ENCODE measurements around the gene ASB1.
"Not testable (repeated sequence)": the region's sequence is repeated elsewhere in the genome, so short reads cannot be mapped to it uniquely, and the experiment has no call there.

Gene ASB1

DNA sequence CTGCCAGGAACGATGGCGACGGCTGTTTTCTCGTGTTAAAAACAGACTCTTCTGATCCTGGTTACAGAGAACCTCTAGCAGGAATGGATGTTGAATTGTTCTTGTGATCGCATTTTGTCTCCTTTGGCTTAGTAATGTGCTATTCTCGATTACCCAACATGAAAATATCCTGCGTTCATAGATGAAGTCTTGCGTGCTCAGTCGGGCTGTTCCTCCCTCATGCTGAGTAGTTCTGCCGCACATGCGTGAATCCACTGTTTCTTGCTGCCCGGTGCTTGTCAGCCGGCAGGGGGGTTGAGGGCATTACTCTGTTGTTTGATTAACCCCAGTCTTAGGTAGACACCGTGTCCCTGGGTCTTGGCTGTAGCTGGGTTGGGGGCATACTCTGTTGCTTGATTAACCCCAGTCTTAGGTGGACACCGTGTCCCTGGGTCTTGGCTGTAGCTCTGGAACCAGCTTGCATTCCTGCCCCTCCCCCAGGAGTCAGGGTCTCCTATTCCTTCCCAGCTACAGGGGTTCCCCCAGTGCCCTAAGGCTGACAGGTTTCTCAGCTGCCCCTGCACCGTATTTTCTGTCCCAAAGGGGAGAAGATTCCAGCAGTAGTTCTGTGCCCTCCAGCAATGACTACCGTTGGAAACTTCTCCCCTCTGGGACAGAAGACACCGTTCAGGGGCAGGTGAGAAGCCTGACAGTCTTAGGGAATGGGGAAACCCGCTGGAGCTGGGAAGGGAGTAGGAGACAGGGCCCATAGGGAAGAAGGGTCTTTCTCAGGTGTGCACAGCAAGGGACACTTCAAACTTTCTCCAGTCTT is 22.1 kb upstream of the ASB1 start:
- no peak for DNase-seq

DNA sequence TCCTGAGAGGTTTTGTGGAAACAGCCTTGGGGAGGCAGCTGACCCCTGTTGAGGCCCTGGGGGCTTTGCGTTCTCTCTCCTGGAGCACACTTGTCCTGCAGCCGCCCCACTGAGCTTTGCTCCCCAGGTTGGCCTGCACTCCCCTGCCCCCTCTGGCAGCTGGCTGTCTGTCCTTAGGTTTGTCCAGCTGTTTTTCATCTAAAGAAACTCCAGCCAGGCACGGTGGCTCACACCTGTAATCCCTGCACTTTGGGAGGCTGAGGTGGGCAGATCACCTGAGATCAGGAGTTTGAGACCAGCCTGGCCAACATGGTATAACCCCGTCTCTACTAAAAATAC is 21.5 kb upstream of the ASB1 start:
- not testable (repeated sequence) for DNase-seq

- DNase-seq: no peak
These were observed 20.3 kb upstream of the ASB1 start for GRCh38 chr2:238406221-238406997.

- no peak for DNase-seq
These were observed 19.8 kb upstream of the ASB1 start for GRCh38 chr2:238406998-238407285.

DNA sequence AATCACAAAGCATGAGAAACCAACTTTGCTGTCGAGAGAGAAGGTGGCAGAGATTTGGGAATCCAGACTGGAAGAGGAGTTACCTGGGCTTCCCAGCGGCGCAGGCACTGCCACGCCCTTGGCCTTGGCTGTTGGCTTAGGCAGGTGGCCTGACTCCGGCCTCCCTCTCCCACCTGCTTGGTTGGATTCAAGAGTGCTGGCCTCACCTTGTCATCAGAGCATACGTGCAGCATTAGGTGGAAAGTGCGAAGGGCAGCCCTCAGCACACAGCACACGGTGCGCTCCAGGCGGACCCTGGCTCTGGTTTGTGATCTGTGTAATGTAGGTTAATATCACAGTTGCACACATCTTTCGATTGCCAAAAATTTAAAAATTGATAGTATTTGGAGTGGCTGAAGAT is 19.2 kb upstream of the ASB1 start:
- DNase-seq: no peak

- DNase-seq: no peak
These were observed 17.9 kb upstream of the ASB1 start for GRCh38 chr2:238408615-238409340.

DNA sequence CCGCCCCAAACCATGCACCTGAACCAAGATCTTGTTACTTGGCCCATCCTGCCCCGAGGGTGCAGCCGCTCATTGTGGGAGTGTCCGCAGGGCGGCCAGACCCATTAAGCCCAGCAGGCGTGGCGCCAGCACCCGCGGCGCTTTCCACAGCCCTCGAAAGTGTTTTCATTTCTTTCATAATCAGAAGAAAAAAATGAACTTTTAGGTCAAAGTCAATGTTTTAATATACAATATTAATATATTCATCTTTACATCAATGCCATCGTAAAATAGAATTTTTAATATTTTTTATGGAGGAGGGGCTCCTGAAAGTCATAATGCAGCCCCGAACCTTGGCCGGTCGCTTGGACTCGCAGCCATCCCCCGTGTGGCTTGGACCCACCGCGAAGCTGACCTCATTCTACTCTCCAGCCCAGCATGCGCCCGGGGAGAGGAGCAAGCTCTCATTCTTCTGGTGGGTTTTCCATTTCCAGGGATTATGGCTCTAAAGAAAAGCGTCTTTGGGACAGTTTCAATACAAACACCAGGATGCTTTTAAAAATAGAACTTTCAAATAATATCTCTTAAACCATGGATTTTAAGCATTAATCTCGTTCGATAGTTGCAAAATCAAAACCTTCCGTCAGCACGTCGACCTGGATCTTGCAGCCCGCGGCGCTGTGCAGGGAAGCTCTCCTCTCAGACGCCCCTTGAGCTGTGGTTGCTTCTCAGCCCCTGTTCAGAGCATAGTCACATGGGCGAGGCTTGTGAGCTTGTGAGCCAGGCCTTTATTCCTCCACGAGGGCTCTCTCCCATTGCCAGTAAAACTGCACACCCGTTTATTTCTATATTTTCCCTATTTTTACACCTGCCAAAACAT is 17.2 kb upstream of the ASB1 start:
- DNase-seq: no peak

GRCh38 chr2:238412067-238412767 is 14.5 kb upstream of the ASB1 start:
- DNase-seq: no peak

GRCh38 chr2:238413368-238413767 is 13.4 kb upstream of the ASB1 start:
- no peak for DNase-seq

- DNase-seq: no peak
These were observed 11.5 kb upstream of the ASB1 start for GRCh38 chr2:238415036-238415764.

GRCh38 chr2:238415893-238416292 is 10.8 kb upstream of the ASB1 start:
- no peak for DNase-seq

DNA sequence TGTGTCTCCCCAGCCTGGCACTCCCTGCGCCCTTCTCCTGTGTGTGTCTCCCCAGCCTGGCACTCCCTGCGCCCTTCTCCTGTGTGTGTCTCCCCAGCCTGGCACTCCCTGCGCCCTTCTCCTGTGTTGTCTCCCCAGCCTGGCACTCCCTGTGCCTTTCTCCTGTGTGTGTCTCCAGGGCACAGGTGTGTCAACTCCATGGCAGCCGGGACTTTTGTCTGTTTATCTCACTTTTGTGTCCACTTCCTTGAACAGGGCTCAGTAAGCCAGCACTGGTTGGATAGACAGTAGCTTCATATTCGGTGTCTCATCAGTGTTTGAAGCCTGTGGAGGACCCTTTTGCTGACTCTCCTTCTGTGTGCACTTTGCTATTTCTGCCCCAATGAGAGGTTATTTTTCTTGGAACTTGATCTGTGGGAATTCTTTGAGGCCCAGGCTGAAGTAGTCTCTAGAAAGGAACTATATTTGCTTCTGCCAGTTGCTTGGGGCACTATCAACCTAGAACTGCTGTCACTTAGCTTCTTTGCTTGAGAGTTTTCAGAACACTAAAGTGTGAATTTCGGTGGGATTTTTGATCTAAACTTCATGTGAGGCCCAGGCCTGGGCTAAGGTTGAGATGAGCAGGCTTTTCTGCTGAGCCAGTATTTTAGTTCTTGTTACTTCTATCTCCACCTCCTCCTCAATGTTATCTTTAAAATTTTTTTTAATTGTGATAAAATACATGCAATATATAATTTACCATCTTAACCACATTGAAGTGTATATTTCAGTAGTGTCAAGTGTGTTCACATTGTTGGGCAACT is 8.3 kb upstream of the ASB1 start:
- no peak for DNase-seq

GRCh38 chr2:238418999-238419546 is 7.7 kb upstream of the ASB1 start:
- no peak for DNase-seq

- no peak for DNase-seq
These were observed 6.3 kb upstream of the ASB1 start for GRCh38 chr2:238420442-238420841.

- no peak for DNase-seq
These were observed 5.6 kb upstream of the ASB1 start for GRCh38 chr2:238420878-238421694.

DNA sequence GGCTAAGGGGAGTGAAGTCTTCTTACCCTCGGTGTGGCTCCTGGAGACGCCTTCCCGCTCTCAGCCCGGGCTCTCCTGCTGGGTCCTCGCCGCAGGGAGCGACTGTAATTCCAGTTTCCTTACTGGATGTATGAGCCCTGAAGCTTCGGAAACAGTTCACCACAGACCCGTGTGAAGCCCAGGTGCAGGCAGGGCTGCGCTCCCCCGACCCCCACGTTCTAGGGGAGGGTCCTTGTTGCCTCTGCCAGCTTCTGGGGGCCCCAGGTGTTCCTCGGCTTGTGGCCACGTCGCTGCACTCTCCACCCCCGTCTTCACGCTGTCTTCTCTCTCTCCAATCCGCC is 5.1 kb upstream of the ASB1 start:
- DNase-seq: no peak

DNA sequence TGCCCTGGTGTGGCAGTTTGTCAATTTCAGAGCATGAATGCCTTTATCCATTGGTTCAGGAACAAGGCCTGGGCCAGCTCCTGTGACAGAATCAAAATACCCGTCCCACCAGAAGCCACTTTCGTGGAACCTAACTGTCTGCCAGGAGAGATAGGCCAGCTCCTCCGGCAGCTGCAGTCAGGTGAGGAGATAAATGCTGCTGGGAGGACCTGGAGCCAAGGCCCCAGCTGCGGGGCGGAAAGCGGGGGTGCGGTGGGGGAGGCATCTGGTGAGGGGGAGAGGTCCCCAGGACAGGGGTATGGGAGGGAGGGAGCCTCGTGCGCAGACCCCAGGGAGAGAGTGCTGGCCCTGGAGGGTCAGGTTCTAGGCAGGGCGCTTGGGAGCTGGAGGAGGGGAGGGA is 4.4 kb upstream of the ASB1 start:
- DNase-seq: no peak

GRCh38 chr2:238422940-238423339 is 3.8 kb upstream of the ASB1 start:
- DNase-seq: no peak

- no peak for DNase-seq
These were observed 3.0 kb upstream of the ASB1 start for GRCh38 chr2:238423561-238424312.
